ENCODE results near the gene CHCHD3.
"Not testable (repeated sequence)": the region's sequence is repeated elsewhere in the genome, so short reads cannot be mapped to it uniquely, and the experiment has no call there.

- TF ChIP-seq CTCF (conservative IDR thresholded peaks at IDR 0.05 in 1 of 2, IDR thresholded peaks at IDR 0.05 in 1 of 2; ENCODE audit: low read depth in 1 of 2, low read length in 2 of 2); EZH2 (IDR thresholded peaks at IDR 0.05; ENCODE audit: low read length, missing control alignments): not testable (repeated sequence)
These were observed 46.6 kb downstream of the CHCHD3 start for GRCh38 chr7:133035240-133035639.
